GM21737 (cell line): Measurements from ENCODE around the gene NAGS.
"Not testable (repeated sequence)": the region's sequence is repeated elsewhere in the genome, so short reads cannot be mapped to it uniquely, and the experiment has no call there.

Source experiments
- ATAC-seq: cut with Tn5 transposase; IDR thresholded peaks from one replicate; pipeline ENCODE4 v1.9.1; 2021; ENCODE audit warnings: mild to moderate bottlenecking, moderate library complexity; ENCODE audit not compliant: unreplicated experiment

The NAGS gene

GRCh38 chr17:44006272-44006597 is 1.8 kb downstream of the NAGS start:
- no peak for ATAC-seq

GRCh38 chr17:44006598-44007345 is 2.4 kb downstream of the NAGS start:
- peak; percentile 69 for ATAC-seq

GRCh38 chr17:44007346-44008204 is 3.2 kb downstream of the NAGS start:
- no peak for ATAC-seq

GRCh38 chr17:44008205-44008909 is 3.9 kb downstream of the NAGS start:
- no peak for ATAC-seq

- no peak for ATAC-seq
These were observed 6.7 kb downstream of the NAGS start for GRCh38 chr17:44010966-44011647.

- ATAC-seq, result no peak
These were observed 7.5 kb downstream of the NAGS start for GRCh38 chr17:44011876-44012275.

GRCh38 chr17:44012391-44012790 is 8.0 kb downstream of the NAGS start:
- ATAC-seq, result no peak

GRCh38 chr17:44012874-44013273 is 8.5 kb downstream of the NAGS start:
- ATAC-seq, result no peak

GRCh38 chr17:44014133-44014436 is 9.7 kb downstream of the NAGS start:
- no peak for ATAC-seq

GRCh38 chr17:44014437-44015172 is 10.2 kb downstream of the NAGS start, which contains the start of gene TMEM101:
Gene TMEM101 (minus strand): TSS chr17:44014963. CDS start chr17:44014952, 11 bp downstream.
- peak; percentile 81 for ATAC-seq

- ATAC-seq, result not testable (repeated sequence)
These were observed 16.8 kb downstream of the NAGS start for GRCh38 chr17:44021227-44021626.

GRCh38 chr17:44022246-44022645 is 17.8 kb downstream of the NAGS start:
- ATAC-seq, result no peak

GRCh38 chr17:44023545-44024270 is 19.3 kb downstream of the NAGS start:
- ATAC-seq, result no peak

GRCh38 chr17:44024271-44024663 is 19.8 kb downstream of the NAGS start:
- no peak for ATAC-seq

GRCh38 chr17:44024853-44025252 is 20.4 kb downstream of the NAGS start:
- ATAC-seq, result no peak

- no peak for ATAC-seq
These were observed 25.3 kb downstream of the NAGS start for GRCh38 chr17:44029736-44030135.

GRCh38 chr17:44030482-44030881 is 26.1 kb downstream of the NAGS start:
- ATAC-seq, result no peak

- ATAC-seq, result no peak
These were observed 29.5 kb downstream of the NAGS start for GRCh38 chr17:44033861-44034408.

- not testable (repeated sequence) for ATAC-seq
These were observed 30.3 kb downstream of the NAGS start for GRCh38 chr17:44034688-44035087.
